Measurements from ENCODE around the gene PKN3. TPM values are rescaled to one million over a fixed set of nuclear protein-coding genes. Genes with fewer than 3 reads are reported as not detected.

The PKN3 gene
- total and polyA plus RNA-seq, 9 of the 15 experiments (the other 6 are each of a cell fraction or from before 2014, with no cell fraction given), result 0.82 to 49.2 (median 19.7) TPM

GRCh38 chr9:128723866-128724743 is 21.8 kb downstream of the PKN3 start, which contains the start of gene ZDHHC12 (continued):
- TF ChIP-seq MTA3 (IDR thresholded peaks at IDR 0.05; ENCODE audit: borderline replicate concordance), result no peak

DNA sequence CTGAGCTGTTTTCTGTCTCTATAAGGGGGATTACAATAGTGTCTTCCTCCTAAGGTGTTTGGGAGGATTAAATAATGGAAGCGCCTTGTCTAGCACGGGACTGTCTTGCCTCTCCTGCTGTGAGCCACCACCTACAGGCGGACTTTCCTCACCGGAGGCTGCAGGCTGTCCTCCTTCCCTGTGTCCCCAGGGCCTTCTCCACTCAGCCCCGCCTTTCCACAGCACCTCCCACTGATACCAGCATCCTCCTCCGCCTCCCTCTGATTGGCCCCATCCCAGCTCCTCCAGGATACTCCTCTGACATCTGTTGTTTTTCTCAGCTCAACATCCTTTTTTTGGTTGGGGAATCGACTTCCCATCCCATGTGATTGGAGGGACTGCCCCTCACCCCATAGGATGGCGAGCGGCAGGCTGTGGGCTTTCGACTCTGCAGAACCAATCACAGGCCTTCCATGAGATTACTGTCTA is 22.5 kb downstream of the PKN3 start:
- ChIA-PET POLR2A (interaction anchor here (1.3 to 1.4 kb wide), 3 partner anchors 8 to 18 kb away, joined by 3 to 9 read pairs (median 8); no protein-coding TSS in a partner anchor), CTCF (ENCODE audit: low intra/inter-chr PET ratio) (no interaction called here)
- Histone ChIP-seq H3K79me2 (ENCODE audit: control insufficient read depth, insufficient read depth, low read length) (peaks cover 8% of the 10 kb centered on the region; the same call in 2 of the 3 replicates), H3K4me2 (ENCODE audit: insufficient read depth, low read length) (peak overlapping the region; percentile 97), H4K20me1 (replicated peaks; ENCODE audit: control insufficient read depth, insufficient read depth, low read length) (no peaks in the 10 kb centered on the region), H3K9ac (ENCODE audit: insufficient read depth in 1 of 2, low read depth in 2 of 2, low read length in 2 of 2) (peak overlapping the region; percentile 57 to 73), H2AFZ (ENCODE audit: low read depth, low read length) (peak overlapping the region; percentile 84), H3K27me3 (ENCODE audit: control insufficient read depth in 2 of 2, insufficient read depth in 2 of 2, low read length in 2 of 2) (no peaks in the 10 kb centered on the region), H3K4me1 (replicated peaks in 1 of 2; ENCODE audit: control insufficient read depth in 2 of 2, insufficient read depth in 2 of 2, low read length in 2 of 2) (peaks cover 8 to 59% of the 10 kb centered on the region in 2 experiments; a peak in 4 of 5 replicates), H3K4me3 (peak overlapping the region; percentile 67), H3K36me3 (ENCODE audit: control insufficient read depth, insufficient read depth, low read length) (peaks cover 21% of the 10 kb centered on the region; the same call in 1 of the 3 replicates), H3K9me3 (replicated peaks; ENCODE audit: control insufficient read depth, insufficient read depth, low read depth, low read length) (no peaks in the 10 kb centered on the region), H3K9me1 (ENCODE audit: control insufficient read depth, insufficient read depth, low read length) (peaks cover 2% of the 10 kb centered on the region), H3K27ac (ENCODE audit: extremely low read depth, low read depth, low read length) (peak overlapping the region; percentile 59; the same call in 2 of the 3 replicates)
- peak; percentile 73 for ATAC-seq
- intact Hi-C loops (cut with micrococcal nuclease), result no loop called here
- in situ Hi-C loops (cut with MboI), result no loop called here
- 18% methylated on average over 10 of the region's 10 CpGs for WGBS (ENCODE audit: insufficient coverage, low coverage, missing lambda C conversion rate)
- FAIRE-seq, result peak; percentile 98
- DNase-seq (ENCODE audit: extremely low read depth in 1 of 4, low spot score in 3 of 4), result peak; percentile 88 to 92 (median 90)
- TSS peak; percentile 48 for BruUV-seq (replicated peaks)
- no peak for TF ChIP-seq ZFPM2 (CRISPR knock-in tag; IDR thresholded peaks at IDR 0.05)
- peak; percentile 10 for TF ChIP-seq ZFP36 (IDR thresholded peaks at IDR 0.05; ENCODE audit: low read depth, low read length, partially characterized antibody)
- TF ChIP-seq ZNF785 (CRISPR knock-in tag; IDR thresholded peaks at IDR 0.05), result no peak
- no peak for TF ChIP-seq SAFB2 (IDR thresholded peaks at IDR 0.05; ENCODE audit: borderline replicate concordance, low read depth, low read length, severe bottlenecking)
- no peak for TF ChIP-seq SP2 (IDR thresholded peaks at IDR 0.05; ENCODE audit: extremely low read depth, low read depth, low read length, poor library complexity, severe bottlenecking)
- no peak for TF ChIP-seq ETS1 (conservative IDR thresholded peaks at IDR 0.05; ENCODE audit: control insufficient read depth, low read depth, low read length)
- TF ChIP-seq ADNP (tag; IDR thresholded peaks at IDR 0.05), result peak; percentile 98
- no peak for TF ChIP-seq PBX2 (CRISPR knock-in tag; IDR thresholded peaks at IDR 0.05; ENCODE audit: low read depth)
- TF ChIP-seq PBX2 (tag; conservative IDR thresholded peaks at IDR 0.05; ENCODE audit: low read depth), result no peak
- TF ChIP-seq, protein P1, sequence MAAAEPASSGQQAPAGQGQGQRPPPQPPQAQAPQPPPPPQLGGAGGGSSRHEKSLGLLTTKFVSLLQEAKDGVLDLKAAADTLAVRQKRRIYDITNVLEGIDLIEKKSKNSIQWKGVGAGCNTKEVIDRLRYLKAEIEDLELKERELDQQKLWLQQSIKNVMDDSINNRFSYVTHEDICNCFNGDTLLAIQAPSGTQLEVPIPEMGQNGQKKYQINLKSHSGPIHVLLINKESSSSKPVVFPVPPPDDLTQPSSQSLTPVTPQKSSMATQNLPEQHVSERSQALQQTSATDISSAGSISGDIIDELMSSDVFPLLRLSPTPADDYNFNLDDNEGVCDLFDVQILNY (CRISPR knock-in tag; IDR thresholded peaks at IDR 0.05), result no peak

Measured in K562 (cell line).